HG02678 (cell line): ENCODE measurements around the gene SAPCD2.

Source experiments
- ATAC-seq: cut with Tn5 transposase; IDR thresholded peaks from one replicate; pipeline ENCODE4 v1.9.1; 2021; ENCODE audit warnings: mild to moderate bottlenecking, moderate library complexity; ENCODE audit not compliant: unreplicated experiment

Gene SAPCD2

DNA sequence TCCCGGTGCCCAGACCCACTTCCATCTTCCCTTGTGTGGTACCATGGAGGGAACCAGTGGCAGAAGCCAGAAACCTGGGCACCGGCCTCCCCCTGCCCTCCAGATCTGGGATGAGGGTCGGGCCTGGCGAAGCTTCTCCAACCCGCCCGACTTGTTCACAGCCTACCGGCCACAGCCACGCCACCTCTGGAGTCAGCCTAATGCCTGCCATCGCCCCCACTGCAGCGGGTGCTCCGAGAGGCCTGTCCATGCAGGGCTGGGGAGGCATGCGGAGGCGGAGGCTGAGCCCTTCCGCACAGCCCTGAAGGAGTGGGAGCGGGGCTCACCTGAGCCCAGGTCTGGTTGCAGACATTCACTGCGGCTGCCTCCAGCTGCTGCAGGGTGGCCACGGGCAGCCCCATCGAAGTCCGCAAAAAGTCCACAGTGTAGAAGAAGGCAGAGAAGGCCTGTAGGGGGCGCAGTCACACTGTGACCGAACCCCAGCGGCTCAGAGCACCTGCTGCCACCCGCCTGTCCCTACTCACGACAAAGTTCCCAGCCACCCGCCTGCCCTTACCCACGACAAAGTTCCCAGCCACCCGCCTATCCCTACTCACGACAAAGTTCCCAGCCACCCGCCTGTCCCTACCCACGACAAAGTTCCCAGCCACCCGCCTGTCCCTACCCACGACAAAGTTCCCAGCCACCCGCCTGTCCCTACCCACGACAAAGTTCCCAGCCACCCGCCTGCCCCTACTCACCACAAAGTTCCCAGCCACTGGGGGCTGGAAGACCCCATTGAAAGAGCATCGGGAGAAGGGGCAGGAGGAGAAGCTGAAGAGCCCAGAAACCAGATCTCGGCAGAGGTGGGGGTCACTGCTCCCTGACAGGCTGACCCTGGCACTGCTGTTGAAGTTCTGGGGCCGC lies 20.6 kb downstream of the SAPCD2 start:
- ATAC-seq, result no peak

GRCh38 chr9:137048655-137049543 lies 21.5 kb downstream of the SAPCD2 start:
- no peak for ATAC-seq

- ATAC-seq, result no peak
These were observed 24.1 kb downstream of the SAPCD2 start, which contains the start of gene NPDC1 for GRCh38 chr9:137046088-137046787. Gene NPDC1, minus strand, starts transcription at chr9:137046177. Its CDS starts 188 bp downstream, at chr9:137045989.

- ATAC-seq, result no peak
These were observed 24.9 kb downstream of the SAPCD2 start for GRCh38 chr9:137045294-137046087.

- no peak for ATAC-seq
These were observed 25.7 kb downstream of the SAPCD2 start for GRCh38 chr9:137044502-137045177.

DNA sequence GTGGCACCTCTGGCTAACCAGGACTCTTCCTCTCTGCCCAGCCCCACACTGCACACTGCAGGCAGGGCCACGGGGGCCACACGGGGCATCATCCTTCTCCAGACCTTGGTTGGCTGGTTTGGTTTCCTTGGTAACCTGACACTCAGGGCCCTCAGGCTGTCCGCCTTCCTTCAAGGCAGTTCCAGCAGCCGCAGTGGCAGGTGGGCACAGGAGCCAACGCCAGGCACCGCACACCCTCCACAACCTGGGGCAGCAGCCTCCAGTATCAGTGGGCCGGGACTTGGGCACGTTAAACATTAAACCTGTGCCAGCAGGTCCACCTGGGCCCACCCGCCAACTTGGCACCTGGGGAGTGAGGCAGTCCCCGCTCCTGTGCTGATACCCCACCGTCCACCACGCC lies 26.3 kb downstream of the SAPCD2 start:
- ATAC-seq, result no peak

DNA sequence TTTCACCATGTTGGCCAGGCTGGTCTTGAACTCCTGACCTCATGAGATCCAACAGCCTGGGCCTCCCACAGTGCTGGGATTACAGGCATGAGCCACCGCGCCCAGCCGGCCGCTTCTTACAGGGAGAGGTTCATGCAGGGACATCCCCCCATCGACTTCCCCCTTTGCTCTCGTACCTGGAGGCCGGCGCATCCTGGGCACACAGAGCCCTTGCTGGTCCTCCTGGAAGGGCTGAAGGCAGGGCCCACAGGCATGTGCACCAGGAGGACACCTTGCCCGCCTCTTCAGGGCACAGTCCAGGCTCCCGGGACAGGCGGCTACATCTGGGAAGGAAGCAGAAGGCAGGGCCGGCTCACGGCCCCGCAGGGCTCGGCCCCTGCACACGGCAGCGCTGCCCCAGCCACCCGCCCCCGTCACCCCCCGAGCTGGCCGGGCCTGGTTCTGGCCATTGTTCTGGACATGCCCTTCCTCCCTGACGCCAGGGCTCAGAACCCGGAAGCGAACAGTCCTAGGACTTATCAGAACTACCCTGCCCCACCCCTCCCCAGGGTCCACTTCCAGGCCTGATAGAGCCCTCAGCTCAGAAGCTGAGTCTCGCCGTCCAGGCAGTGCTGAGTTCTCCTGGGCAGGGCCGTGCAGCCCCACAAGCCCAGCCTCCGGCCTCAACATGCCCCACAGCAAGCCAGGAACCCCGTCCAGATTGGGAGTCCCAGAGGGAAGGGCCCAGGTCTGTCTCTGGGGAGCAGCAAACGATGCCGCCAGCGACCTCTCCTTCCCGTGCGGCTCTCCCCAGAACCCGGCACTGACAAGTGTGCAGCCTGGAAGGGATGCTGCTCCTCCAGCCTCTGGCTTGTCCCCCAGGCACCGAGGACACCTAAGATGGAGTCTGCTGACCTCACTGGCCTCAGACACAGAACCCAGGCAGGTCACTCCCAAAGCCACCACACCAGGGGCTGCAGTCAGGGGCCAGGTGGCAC lies 27.3 kb downstream of the SAPCD2 start:
- ATAC-seq, result no peak

- ATAC-seq, result no peak
These were observed 29.2 kb downstream of the SAPCD2 start for GRCh38 chr9:137041124-137041523.

GRCh38 chr9:137040568-137040967 lies 29.8 kb downstream of the SAPCD2 start:
- no peak for ATAC-seq

DNA sequence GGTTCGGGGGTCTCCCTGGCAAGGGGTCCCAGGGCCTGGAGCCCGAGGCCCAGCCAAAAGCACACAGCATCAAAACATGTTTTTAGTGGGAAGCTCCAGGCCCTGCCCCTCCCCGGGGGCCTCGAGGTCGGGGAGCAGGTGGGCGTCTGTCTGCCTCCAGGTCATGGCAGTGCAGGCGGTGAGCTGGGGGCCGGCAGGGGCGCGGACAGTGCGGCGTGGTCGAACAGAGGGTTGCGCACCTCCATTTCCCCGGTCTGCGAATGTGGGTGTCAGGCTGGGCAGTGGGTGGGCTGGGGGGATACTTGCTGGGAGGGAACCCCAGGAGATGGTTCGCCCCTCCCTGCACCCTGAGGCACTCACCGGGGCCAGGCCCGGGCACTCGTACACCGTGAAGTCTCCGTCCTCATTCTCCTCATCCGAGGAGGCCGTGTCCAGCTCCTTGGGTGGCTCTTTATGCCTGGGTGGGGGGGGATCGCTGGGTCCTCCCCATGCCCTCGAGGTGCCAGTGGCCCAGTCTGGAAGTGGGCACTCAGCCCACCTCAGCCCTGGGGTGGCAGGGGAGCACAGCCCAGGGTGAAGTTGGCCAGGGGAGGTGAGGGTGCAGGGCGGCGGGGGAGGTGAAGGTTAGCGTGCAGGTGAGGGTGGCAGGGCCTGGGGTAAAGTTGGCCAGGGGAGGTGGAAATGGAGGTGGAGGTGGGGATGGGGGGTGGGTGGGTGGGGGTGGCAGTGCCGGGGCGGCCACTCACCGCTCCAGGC lies 30.6 kb downstream of the SAPCD2 start:
- ATAC-seq, result no peak

DNA sequence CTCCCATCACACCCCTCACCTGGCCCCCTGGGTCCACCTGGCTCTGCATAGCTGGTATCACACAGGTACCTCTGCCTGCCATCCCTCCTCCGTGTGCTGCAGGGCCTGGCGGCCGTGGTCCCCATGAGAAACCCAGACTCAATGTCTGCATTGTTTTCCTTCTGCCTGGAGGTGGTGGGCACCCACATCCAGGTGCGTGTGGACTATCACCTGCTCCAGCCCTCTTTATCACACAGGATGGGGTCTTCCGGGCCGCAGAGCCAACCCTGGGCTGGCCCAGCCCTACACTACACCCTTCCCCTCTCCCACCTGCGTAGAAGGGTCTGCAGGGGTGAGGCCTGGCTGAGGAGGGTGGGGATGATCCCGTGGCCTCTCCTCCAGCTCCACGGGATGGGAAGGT lies 31.4 kb downstream of the SAPCD2 start:
- no peak for ATAC-seq

GRCh38 chr9:137037483-137037882 lies 32.9 kb downstream of the SAPCD2 start:
- no peak for ATAC-seq

GRCh38 chr9:137037035-137037434 lies 33.3 kb downstream of the SAPCD2 start:
- no peak for ATAC-seq

- ATAC-seq, result no peak
These were observed 34.4 kb downstream of the SAPCD2 start for GRCh38 chr9:137035937-137036336.

- peak; percentile 11 for ATAC-seq
These were observed 34.9 kb downstream of the SAPCD2 start for GRCh38 chr9:137035507-137035834.

DNA sequence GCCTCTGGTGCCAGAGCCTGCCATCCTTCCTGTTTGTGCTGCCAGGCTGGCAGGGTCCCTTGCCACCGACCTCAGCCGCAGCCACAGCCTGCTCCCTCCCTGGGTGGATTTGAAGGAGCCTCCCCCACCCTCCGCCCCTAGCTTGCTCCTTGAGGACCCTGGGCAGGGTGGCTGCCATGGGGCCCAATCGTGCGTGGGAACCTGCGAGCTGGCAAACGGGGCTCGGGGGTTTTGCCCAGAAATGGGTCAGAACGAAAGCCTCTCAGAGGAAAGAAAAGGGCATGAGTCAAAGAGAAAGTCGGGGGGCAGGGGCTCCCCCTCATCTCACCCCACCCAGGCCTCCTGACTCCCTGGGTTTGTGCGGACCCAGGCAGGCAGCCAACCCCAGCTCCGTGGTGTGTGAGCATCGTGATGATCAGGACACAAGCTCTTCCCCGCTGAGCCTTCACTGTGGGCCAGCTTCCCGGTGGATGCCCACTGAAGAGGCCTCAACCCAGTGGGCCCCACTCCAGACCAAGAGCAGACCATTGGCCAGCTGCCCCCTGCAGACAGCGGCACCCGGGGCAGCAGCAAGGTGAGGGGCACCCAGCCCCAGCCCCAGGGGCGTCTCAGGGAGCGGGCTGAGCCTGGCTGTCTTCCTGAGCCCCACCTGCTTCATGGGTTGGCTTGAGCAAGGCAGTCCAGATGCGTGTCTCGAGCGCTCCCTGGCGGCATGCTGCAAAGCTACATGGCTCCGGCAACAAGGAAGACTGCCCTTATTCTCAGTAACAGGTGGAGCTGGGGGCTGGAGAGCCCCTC lies 35.4 kb downstream of the SAPCD2 start:
- peak; percentile 77 for ATAC-seq

DNA sequence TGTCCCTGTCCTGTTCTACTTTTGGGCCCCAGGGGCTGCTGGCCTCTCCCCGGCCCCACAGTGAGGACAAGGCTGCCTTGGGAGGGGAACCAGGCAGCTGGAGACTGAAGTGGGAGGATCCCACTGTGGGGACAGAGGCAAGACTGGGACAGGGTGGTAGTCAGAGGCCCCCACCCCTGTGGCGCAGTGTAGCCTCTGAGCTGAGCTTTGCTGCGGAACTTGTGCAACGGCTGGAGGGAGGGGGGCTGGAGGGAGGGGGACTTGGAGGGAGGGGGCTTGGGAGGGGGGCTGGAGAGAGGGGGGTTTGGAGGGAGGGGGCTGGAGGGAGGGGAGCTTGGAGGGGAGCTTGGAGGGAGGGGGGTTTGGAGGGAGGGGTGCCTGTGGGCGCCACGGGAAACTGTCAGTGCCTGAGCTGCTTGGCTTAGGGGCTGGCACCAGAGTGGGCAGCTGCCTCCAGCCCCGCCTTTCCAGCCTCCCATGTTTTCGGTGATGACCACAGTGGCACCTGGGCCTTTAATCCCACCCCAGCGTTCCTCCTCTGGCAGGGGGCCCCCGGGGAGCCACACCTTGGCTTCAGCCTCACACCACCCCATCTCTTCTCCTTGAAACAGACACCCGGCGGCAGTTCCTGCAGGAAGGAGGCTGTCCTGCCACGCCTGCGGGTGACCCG lies 36.2 kb downstream of the SAPCD2 start:
- ATAC-seq, result no peak
